ENCODE measurements around the gene LTBP3. TPM values are rescaled to one million over a fixed set of nuclear protein-coding genes. Genes with fewer than 3 reads are reported as not detected.

Gene LTBP3
- total and polyA plus RNA-seq, 9 of the 15 experiments (the other 6 are each of a cell fraction or from before 2014, with no cell fraction given) = 0.06 to 20.5 (median 4.8) TPM

DNA sequence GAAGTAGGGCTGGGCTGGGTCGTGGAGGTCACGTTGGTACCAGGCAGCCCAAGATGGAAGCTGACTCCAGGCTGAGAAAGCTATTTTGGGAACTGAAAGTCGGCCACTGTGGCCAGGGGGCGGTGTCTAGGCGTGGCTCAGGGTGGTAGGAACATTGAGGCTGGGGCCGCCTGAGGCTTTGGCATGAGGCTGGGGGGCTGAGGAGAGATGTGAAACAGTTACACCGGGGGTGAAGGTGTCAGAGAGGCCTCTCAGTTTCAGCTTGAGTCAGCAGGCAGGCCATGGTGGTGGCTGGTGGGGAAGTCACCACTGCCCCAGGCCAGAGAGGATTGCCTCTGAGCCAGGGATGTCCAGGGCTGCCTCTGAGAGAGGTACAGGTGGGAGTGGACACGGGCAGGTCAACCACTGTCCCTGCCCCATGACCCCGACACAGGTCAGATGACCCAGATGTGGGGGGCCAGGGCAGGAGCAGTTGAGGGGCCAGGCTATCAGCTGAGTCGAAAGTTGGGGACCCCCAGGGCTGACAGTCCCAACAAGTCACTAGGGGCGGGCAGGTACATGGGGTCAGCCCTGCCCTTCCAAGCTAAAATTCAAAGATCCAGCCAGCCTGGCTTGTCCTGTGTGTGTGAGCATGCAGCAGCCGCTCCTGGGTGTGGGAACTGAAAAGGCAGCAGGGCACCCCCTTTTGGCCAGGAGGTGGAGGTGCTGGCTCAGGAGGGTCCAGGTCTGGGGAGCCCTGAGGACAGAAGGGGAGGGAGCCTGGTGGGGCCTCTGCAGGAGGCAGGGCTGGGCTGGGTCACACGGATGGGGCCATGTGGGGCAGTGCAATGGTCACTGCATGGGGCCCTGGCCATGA, 30.3 kb upstream of the LTBP3 start (continued):
- TF ChIP-seq, protein P1, sequence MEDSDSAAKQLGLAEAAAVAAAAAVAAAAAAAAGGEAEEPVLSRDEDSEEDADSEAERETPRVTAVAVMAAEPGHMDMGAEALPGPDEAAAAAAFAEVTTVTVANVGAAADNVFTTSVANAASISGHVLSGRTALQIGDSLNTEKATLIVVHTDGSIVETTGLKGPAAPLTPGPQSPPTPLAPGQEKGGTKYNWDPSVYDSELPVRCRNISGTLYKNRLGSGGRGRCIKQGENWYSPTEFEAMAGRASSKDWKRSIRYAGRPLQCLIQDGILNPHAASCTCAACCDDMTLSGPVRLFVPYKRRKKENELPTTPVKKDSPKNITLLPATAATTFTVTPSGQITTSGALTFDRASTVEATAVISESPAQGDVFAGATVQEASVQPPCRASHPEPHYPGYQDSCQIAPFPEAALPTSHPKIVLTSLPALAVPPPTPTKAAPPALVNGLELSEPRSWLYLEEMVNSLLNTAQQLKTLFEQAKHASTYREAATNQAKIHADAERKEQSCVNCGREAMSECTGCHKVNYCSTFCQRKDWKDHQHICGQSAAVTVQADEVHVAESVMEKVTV (CRISPR knock-in tag; IDR thresholded peaks at IDR 0.05) = peak; percentile 51; the same call in 1 of the 2 replicates
- TF ChIP-seq ZBTB17 (CRISPR knock-in tag; IDR thresholded peaks at IDR 0.05) (0 out of 2 replicates have a peak, but pooled peaks have one; percentile 13), STAT6 (CRISPR knock-in tag; IDR thresholded peaks at IDR 0.05) (0 out of 2 replicates have a peak, but pooled peaks have one; percentile 23), RAD21 (CRISPR knock-in tag; conservative IDR thresholded peaks at IDR 0.05 in 1 of 2, IDR thresholded peaks at IDR 0.05 in 1 of 2) (peak; percentile 36 to 69), MEF2A (IDR thresholded peaks at IDR 0.05; ENCODE audit: control insufficient read depth, low read depth, low read length) (peak; percentile 77), PHF21A (IDR thresholded peaks at IDR 0.05; ENCODE audit: borderline replicate concordance, low read depth) (no peak), FOXM1 (IDR thresholded peaks at IDR 0.05; ENCODE audit: low read depth) (no peak), FOXM1 (CRISPR knock-in tag; IDR thresholded peaks at IDR 0.05; ENCODE audit: low read depth) (no peak), HDAC3 (IDR thresholded peaks at IDR 0.05; ENCODE audit: borderline replicate concordance, partially characterized antibody) (no peak), ZNF583 (CRISPR knock-in tag; IDR thresholded peaks at IDR 0.05) (no peak), NR2C1 (IDR thresholded peaks at IDR 0.05) (peak; percentile 40; the same call in 1 of the 2 replicates), NR2C1 (tag; IDR thresholded peaks at IDR 0.05) (no peak), BHLHE40 (IDR thresholded peaks at IDR 0.05; ENCODE audit: low read length) (0 out of 2 replicates have a peak, but pooled peaks have one; percentile 16), ZNF766 (CRISPR knock-in tag; conservative IDR thresholded peaks at IDR 0.05) (no peak), POLR2G (IDR thresholded peaks at IDR 0.05; ENCODE audit: low read depth, low read length) (peak; percentile 36; the same call in 1 of the 2 replicates), JUND (IDR thresholded peaks at IDR 0.05; ENCODE audit: borderline replicate concordance, low read depth, low read length) (0 out of 2 replicates have a peak, but pooled peaks have one; percentile 25), JUND (tag; IDR thresholded peaks at IDR 0.05; ENCODE audit: borderline replicate concordance, low read depth, low read length) (no peak), MAZ (CRISPR knock-in tag; conservative IDR thresholded peaks at IDR 0.05 in 1 of 2, IDR thresholded peaks at IDR 0.05 in 1 of 2) (peak; percentile 21 to 69; a peak in 2 of 4 replicates)
- TF ChIP-seq, protein P2, sequence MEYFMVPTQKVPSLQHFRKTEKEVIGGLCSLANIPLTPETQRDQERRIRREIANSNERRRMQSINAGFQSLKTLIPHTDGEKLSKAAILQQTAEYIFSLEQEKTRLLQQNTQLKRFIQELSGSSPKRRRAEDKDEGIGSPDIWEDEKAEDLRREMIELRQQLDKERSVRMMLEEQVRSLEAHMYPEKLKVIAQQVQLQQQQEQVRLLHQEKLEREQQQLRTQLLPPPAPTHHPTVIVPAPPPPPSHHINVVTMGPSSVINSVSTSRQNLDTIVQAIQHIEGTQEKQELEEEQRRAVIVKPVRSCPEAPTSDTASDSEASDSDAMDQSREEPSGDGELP (CRISPR knock-in tag; IDR thresholded peaks at IDR 0.05; ENCODE audit: borderline replicate concordance) = peak; percentile 35; the same call in 1 of the 2 replicates
